SK-N-MC (cell line): ENCODE results near the gene TSPOAP1.

Experiments
- DNase-seq: peaks from one replicate; pipeline ENCODE4 v3.0.0-alpha.2; 2011; ENCODE audit warnings: low read depth, low spot score
- H3K27ac ChIP-seq: fragments of 200-600 bp; sonication (generic); 2 replicates; pipeline ENCODE4 v1.5.1; 2016; ENCODE audit warnings: mixed run types
- H3K36me3 ChIP-seq: fragments of 200-600 bp; sonication (generic); 2 replicates; pipeline ENCODE4 v1.6.1; 2017; ENCODE audit warnings: antibody characterized with exemption, low read length, mixed read lengths; ENCODE audit not compliant: insufficient read depth
- H3K4me3 ChIP-seq: fragments of 200-600 bp; sonication (generic); 2 replicates; pipeline ENCODE4 v1.5.1; 2016
- H3K9ac ChIP-seq: fragments of 200-600 bp; sonication (generic); 2 replicates; pipeline ENCODE4 v1.8.0; 2017; ENCODE audit warnings: mixed run types, mixed read lengths; ENCODE audit not compliant: insufficient read length
- H3K9me3 ChIP-seq: fragments of 200-600 bp; sonication (generic); 2 replicates; pipeline ENCODE4 v1.6.1; 2017; ENCODE audit warnings: low read depth, mild to moderate bottlenecking, antibody characterized with exemption, low read length, moderate library complexity, mixed read lengths
- EZH2 ChIP-seq: fragments of 200-600 bp; sonication (generic); IDR thresholded peaks from one replicate; pipeline ENCODE4 v1.6.1; 2017; ENCODE audit warnings: antibody characterized with exemption
- FOXP2 ChIP-seq: optimal IDR thresholded peaks from 2 replicates; pipeline ENCODE3; 2011; ENCODE audit warnings: mild to moderate bottlenecking, moderate library complexity; ENCODE audit not compliant: insufficient read depth; ENCODE audit errors: extremely low read length, control extremely low read depth
- POLR2AphosphoS5 ChIP-seq: IDR thresholded peaks from 2 replicates; pipeline ENCODE4 v1.6.1; 2012; ENCODE audit warnings: mild to moderate bottlenecking, low read depth, low read length, borderline replicate concordance

Gene TSPOAP1

DNA sequence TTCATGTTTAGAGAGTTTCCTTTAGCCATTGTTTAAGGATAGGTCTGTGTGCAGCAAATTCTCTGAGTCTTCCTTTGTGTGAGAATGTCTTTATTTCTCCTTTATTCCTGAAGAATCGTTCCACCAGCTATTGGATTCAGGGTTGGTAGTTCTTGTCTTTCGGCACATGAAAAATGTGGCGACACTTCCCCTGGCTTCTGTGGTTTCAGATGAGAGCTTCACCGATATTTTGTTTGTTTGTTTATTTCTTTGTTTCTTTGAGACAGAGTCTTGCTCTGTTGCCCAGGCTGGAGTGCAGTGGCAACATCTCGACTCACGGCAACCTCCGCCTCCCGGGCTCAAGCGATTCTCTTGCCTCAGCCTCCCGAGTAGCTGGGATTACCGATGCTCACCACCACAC is 66.4 kb downstream of the TSPOAP1 start:
- Histone ChIP-seq H3K36me3 (no peaks in the 10 kb centered on the region), H3K27ac (no peak overlapping the region), H3K9me3 (no peaks in the 10 kb centered on the region), H3K9ac (no peak overlapping the region), H3K4me3 (no peak overlapping the region)
- DNase-seq, result no peak
- no peak for TF ChIP-seq FOXP2

DNA sequence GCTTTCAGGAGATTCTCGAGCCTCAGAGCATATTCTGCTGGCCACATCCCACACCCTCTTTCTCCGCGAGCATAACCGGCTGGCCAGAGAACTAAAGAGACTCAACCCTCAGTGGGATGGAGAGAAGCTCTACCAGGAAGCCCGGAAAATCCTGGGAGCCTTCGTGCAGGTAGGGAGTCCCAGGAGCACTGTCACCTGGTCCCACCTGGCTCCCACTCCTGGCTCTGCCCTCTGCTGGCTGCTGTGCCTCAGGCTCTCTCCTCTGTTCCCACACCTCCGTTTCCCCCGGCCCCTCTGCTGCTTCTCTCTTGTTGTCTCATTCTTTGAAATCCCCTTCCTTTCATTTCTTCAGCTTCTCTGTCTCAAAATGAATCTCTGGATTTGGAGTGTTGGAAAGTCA is 73.8 kb downstream of the TSPOAP1 start:
- no peak for DNase-seq
- Histone ChIP-seq H3K4me3 (no peak overlapping the region), H3K27ac (no peak overlapping the region), H3K9ac (no peak overlapping the region), H3K9me3 (no peaks in the 10 kb centered on the region), H3K36me3 (no peaks in the 10 kb centered on the region)
- TF ChIP-seq FOXP2 (no peak), POLR2AphosphoS5 (no peak), EZH2 (no peak)

DNA sequence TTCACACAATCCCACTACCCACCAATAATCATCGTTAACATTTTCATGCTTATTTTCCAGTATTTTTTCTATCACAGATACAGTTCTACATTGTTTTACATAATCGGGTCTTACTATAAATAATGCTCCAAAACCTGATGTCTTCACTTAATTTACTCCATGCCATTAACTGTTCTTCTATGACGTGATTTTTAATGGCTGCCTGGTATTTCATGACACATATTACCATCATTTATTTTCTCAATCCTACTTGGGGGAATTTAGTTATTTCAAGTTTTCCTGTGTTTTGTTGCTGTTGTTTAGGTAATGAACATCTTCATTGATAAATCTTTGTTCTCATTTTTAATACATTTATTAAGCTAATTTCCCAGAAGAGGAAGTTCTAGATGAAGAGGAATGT is 75.5 kb downstream of the TSPOAP1 start:
- H3K9ac ChIP-seq, result no peak overlapping the region
- H3K9me3 ChIP-seq, result no peaks in the 10 kb centered on the region
- H3K27ac ChIP-seq, result no peak overlapping the region
- no peak for TF ChIP-seq POLR2AphosphoS5
- TF ChIP-seq FOXP2, result no peak
- no peak for TF ChIP-seq EZH2
- DNase-seq, result no peak
- no peak overlapping the region for H3K4me3 ChIP-seq
- no peaks in the 10 kb centered on the region for H3K36me3 ChIP-seq

DNA sequence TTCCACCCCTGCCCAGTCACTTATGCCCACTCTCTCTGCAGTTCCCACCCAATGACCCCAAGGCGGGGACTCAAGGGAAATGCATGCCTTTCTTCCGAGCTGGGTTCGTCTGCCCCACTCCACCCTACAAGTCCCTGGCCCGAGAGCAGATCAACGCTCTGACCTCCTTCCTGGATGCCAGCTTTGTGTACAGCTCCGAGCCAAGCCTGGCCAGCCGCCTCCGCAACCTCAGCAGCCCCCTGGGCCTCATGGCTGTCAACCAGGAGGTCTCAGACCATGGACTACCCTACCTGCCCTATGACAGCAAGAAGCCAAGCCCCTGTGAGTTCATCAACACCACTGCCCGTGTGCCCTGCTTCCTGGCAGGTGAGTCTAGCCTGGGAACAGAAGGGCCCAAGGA is 76.5 kb downstream of the TSPOAP1 start:
- DNase-seq, result no peak
- Histone ChIP-seq H3K9me3 (no peaks in the 10 kb centered on the region), H3K4me3 (no peak overlapping the region), H3K36me3 (no peaks in the 10 kb centered on the region), H3K9ac (no peak overlapping the region), H3K27ac (no peak overlapping the region)
- TF ChIP-seq FOXP2, result no peak
- TF ChIP-seq POLR2AphosphoS5, result no peak
- TF ChIP-seq EZH2, result no peak
